GM19193 (cell line): ENCODE results near the gene ASCL3.

Experiments
- POLR2A ChIP-seq: IDR thresholded peaks from 4 replicates; pipeline ENCODE4 v1.6.1; 2011; ENCODE audit not compliant: insufficient read depth, insufficient read length; ENCODE audit errors: extremely low read depth

The ASCL3 gene

DNA sequence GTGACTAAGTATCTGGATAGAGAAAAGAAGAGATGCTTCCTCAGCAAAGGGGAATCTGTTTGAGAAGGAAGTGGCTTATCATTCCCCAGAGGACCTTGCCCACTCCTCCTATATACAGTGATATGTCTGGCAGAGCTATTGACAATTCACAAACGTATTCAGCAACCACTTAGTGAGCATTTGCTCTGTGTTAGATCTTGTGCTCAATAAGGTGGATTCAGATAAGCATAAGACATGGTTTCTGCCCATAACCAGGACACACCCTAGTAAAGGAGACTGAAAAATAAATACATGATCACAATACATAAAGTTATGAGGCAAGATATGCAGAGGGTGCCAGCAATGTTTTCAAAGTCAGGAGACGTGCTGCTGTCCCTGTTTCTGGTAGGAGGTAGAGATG lies 20.0 kb upstream of the ASCL3 start:
- TF ChIP-seq POLR2A: no peak

DNA sequence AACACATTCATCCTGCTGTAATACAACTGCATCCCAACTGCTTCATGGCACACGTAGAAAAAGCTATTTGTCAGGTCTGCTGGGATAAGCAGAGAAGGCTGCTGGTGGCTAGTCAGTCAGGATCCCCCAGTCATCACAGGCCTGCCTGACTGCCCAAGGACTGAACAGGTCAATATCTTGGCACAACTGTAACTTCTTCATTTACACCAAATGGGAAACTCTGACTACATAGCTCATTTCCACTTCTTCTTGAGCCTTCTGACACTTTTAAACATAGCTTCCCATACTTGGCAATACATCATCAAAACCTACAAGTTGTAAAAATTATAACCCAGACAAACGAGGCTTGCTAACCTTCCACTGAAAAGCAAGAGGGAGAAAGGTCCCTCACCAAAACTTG lies 18.6 kb upstream of the ASCL3 start:
- no peak for TF ChIP-seq POLR2A

DNA sequence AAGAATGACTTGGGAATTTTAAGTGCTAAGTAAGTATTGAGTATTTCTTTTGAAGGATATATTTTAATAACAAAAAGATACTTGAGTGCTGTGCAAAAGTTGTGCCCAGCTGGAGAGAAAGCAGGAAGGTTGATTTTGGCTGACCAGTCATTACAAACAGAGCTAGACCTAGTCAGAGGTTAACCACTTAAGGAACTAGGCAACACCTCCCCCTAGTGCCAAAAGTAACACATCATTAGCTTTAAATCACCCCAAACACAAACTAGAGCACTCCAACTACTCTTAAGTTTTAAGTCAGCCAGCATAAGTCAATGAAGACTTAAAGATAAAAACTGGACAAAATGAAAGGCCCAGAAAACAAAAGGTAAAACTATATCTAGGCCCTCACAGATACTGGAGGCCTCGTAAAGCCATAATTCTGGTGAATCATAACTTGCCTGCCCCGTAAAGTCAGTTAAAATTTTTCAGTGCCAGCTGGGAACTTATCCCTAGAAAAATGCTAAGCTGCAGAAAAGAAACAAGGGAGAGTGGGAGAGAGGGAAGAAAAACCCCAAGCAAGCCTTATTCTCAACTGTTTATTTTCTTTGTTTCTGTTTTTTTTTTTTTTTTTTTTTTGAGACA lies 16.8 kb upstream of the ASCL3 start:
- no peak for TF ChIP-seq POLR2A

DNA sequence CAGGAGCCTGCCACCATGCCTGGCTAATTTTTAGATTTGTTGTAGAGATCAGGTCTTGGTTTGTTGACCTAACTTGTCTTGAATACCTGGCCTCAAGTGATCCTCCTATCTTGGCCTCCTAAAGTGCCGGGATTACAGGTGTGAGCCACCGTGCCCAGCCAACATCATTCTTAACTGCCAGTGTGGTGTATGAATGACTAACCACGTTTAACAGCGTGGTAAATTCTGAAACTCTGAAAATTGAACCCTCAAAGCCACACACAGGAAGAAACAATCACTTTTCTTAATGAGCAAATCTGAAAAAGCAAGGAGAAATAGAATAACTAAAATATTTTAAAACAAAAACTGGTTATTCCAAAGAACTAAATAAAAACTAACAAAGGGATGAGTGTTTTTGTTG lies 14.0 kb upstream of the ASCL3 start:
- TF ChIP-seq POLR2A: no peak

DNA sequence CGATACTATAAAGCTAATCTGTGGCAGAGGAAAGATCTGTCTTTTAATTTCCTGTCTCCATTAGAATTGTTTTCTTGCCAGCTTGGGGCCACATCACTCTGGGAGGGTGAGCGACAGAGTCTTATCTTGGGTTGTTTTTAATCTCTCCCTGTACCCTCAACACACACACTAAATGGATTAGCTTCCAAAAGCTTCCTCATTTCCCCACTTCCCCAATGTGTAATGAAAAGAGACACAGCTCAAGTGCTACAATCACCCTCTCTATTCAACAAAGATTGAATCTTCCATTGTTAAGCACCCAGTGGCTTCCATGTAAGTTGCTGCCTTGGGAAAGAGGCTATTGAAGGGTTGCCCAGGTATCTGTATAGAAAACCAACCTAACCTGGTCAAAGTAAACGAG lies 6.1 kb upstream of the ASCL3 start:
- no peak for TF ChIP-seq POLR2A

DNA sequence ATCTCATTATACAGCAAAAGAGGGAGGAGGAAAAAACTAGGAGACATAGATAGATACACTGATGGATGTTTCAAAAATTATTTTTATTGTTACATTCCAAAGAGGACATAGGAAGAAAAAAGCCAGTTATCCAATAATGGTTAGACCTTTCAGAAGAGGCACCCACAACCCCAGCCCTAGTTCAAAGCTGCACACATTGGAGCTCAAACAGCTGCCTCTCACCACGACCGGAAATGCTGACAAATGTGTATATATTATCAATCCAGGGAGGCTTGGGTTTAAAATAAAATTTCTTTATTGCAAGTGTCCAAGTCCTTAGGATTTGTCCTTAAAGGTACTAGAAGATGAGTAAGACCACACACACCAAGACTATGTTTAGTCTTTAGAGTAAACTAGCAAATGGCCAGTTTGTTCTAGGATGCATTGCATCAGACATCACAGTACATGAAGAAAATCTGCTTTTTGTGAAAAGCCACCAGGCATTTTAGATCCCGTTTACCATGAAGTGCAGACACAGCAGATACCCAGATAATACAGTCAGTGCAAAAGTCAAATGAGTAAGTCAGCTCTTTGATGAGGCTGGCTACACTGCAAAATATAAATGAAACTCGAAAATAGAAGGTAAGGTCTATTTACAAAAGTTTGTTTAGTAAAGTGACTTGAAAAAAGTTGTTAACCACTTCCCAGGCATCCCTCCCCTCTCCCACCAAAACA lies 4.6 kb upstream of the ASCL3 start:
- no peak for TF ChIP-seq POLR2A

DNA sequence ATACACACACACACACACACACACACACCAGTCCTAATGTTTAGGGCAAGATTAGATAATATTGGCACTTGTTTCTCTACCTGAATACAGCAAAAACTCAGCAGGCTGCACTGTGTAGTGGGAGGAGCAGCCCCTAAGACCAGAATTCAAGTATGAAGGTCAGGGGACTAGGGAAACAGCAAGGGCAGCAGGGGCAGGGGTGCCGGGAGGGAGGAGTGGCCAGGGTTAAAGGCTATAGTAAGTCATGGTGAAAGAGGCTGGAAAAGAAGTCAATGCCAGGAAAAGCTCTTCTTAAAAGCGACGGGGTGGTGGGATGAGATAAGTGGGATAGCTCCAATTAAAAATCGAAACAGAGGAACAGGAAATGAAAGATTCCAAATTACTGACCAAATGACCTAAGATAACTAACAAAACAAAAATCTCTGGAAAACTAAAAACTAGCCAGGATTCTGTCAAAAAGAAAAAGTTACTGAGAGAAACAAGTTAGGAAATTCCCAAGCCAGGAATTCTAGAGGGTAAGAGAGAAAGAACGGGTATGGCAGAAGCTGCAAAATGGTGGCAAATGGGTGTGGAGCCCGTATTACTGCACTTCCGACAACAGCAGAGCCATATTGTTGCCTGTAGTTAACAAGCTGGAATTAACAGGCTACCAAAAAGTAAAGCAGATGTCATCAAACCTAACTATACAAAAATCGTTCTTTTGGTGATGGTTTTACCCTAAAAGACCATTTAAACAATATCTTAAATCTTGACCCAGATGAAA lies 1.3 kb downstream of the ASCL3 start:
- no peak for TF ChIP-seq POLR2A

DNA sequence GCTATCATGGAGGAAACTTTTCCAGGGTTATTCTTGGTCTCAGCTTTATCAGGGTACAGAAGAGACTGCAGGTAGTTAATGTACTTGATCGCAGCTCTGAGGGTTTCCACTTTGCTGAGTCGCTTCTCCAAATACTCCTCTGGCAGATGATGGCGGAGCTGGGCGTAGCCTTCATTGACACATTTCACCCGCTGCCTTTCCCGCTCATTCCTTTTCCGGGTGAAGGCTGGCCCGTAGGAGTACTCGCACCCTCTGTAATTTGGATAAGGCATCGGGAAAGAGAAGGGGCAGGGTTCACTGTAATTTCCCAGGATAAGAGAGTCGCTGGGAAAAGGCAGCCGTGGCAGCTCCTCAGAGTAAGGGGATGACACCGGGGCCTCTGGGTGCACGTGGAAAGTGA lies 5.2 kb downstream of the ASCL3 start:
- no peak for TF ChIP-seq POLR2A

DNA sequence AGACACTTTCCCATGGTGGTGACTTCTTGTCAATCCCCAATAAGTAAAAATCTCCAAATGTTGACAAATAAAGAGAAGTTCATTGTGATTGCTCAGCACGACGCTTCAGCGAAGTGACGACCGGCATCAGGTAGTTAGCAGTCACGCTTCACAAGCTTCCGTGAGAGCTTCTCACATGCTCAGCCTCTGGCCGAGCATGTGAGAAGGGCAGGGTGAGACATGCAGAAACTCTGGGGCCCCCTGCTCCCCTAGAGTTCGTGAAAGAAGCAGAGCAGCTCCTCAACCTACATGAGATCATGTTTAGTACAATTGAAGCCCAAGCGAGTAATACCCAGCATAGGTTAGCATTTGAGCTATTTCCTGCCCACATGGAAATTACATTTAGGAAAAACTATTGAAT lies 5.7 kb downstream of the ASCL3 start:
- TF ChIP-seq POLR2A: no peak

DNA sequence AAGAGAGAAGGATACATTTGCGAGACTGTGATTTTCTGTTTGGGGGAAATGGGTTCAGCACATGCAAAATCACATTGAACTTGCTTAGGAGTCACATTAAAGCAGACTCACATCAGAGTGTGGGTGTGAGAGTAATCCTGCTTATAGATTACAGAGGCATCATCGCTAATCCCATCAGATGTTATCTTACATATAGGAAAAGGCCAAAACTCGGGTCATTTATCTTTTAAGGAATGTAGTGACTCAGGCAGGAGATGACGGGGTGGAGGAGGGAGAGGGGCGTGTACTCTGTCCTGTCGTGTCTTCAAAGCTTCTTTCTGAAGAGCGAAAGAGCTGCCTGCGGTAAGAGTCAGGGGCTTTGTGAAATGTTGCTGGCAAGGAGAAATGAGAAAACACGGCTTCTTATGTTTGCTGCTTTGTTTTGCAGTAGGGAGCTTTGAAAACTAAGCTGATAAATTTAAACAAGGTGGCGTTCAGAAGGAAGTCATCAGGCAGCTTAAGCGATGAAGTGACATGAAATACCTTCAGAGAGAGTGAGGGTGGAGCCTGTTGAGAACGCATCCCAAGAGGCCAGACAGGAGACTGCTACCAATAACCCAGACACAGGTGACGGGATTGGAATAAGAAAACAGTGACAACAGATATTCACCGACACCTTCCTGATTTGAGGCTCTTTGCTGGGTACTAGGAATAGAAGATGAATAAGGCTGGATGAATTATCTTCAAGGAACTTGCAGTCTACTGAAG lies 7.9 kb downstream of the ASCL3 start:
- no peak for TF ChIP-seq POLR2A

DNA sequence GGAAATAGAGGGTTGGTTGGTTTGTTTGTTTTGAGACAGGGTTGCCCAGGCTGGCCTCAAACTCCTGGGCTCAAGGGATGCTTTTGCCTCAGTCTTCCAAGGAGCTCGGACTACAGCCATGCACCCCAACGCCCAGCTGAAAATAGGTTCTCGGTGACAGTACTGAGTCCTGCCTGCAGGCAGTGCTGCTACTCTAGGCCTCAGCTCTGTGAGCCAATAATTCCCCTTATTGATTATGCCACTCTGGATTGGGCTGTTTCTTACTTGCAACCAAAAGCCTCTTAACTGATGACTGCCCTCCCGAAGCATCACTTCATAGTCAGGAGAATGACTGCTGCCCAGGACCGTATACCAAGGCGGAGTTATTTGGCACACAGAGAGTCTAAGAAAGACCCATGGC lies 8.9 kb downstream of the ASCL3 start:
- no peak for TF ChIP-seq POLR2A

DNA sequence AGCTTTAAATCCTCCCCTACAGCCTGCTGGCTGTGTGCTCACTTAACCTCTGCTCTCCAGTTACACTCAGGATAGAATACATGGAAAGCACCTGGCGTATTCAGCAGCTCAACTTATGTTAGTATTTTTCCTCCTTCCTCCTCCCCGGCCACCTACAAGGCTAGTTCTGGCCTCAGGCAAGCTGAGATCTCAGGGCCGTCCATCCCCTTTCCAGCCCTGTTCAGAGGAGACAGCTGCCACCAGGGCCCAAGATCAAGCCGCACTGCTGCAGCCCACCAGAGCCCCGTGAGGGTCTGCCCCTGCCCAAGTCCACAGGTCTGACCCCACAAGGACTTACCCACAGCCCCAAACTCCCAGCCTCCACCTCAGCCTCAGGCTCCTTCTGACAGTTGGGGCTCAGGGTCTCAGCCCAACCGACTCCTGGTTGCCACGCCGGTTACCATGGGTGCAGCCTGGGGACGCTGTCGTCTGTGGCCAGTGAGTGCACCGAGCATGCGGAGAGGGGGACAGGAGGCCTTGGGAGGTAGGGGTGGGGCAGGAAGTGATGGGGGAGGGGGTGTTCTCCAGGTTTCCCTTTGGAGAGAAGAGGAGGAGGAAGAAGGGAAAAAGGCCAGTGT lies 10.1 kb downstream of the ASCL3 start, which contains the start of gene C11orf16:
TSS of gene C11orf16 (minus strand) at position 384 of the 617 bp plus-strand sequence. CDS start 639 bp downstream, outside the sequence.
- TF ChIP-seq POLR2A: no peak

DNA sequence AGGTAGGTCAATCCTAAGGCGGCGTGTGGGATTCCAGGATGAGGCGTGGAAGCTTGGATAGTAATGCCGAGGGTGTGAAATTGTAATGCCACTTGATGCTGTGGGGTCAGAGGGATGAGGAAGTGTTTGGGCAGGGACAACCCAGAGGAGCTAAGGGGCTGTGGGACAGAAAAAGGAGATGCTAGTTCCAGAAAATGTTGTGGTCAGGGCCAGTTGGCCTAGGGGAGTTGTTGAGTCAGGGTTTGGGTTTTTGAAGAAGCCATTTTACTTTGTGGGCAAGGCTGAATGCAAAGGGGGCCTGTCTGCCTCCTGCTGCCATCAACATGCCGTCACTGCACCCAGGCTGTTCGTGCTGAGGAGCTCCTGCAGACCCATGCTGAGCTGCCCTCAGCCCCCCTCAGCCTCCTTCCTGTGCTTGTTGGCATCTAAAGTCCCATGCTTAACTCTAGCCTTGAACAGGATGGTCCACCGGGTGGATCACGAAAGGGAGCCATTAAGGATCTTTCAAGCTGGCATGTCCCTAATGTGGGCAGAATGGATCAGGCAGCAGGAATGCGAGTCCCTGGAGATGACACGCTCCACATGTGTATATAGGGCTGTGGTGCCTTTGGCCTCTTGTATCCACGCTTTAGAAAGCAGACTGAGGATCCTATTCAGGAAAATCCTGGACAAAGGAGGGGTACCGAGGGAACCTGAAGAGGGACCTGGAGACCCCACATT lies 12.2 kb downstream of the ASCL3 start:
- no peak for TF ChIP-seq POLR2A

DNA sequence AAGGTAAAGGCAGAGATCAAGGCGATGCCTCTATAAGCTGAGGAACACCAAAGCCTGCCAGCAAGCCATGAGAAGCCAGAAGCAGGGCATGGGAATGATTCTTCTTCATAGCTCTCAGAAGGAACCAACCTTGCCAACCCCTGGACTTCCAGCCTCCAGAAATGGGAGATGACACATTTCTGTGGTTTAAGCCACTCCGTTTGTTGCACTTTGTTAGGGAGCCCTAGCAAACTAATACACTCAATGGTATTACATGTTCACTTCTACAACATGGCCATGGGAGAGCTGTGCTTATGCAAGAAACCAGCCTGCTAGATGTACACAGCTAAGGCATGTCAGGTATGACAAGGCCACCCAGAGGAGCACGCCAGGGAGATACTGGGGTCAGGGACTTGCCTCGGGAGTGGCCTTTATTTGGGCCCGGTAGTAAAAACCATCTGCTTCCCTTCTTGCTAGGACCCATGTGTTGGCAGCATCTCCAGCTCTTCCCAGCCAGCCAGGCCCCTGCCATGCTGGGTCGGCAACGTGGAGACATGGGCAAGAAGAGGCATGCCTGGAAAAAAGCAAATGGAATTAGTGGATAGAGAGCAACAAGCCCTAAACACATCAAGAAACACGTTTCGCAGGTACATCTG lies 13.7 kb downstream of the ASCL3 start:
- TF ChIP-seq POLR2A: no peak
